LNCaP clone FGC (cell line): ENCODE data around the gene POLA2.

Source experiments
- DNase-seq: peaks from one replicate; pipeline ENCODE4 v3.0.0-alpha.2; 2011; ENCODE audit warnings: low read depth
- H3K4me3 ChIP-seq: 2 replicates; pipeline ENCODE4 v1.5.1; 2011; ENCODE audit warnings: mild to moderate bottlenecking, low read depth, low read length, control low read depth
- CTCF ChIP-seq: IDR thresholded peaks from 2 replicates; pipeline ENCODE4 v1.5.1; 2012; ENCODE audit warnings: mild to moderate bottlenecking; ENCODE audit not compliant: control insufficient read depth, insufficient read depth; ENCODE audit errors: extremely low read depth

The POLA2 gene

GRCh38 chr11:65278356-65278755 lies 16.6 kb downstream of the POLA2 start:
- no peak for DNase-seq
- H3K4me3 ChIP-seq: no peak overlapping the region

GRCh38 chr11:65279279-65279678 lies 17.5 kb downstream of the POLA2 start:
- no peak for DNase-seq
- H3K4me3 ChIP-seq: no peak overlapping the region
- no peak for TF ChIP-seq CTCF

More at GRCh38 chr11:65278356-65278755, 16.6 kb downstream of the POLA2 start:
- no peak for TF ChIP-seq CTCF

- no peak for DNase-seq
- H3K4me3 ChIP-seq: no peak overlapping the region
- TF ChIP-seq CTCF: no peak
Observed at GRCh38 chr11:65279741-65280440, 18.1 kb downstream of the POLA2 start.

- no peak for TF ChIP-seq CTCF
- no peak for DNase-seq
- no peak overlapping the region for H3K4me3 ChIP-seq
Observed at GRCh38 chr11:65280646-65281045, 18.9 kb downstream of the POLA2 start.

- no peak overlapping the region for H3K4me3 ChIP-seq
- no peak for TF ChIP-seq CTCF
Observed at GRCh38 chr11:65286686-65287085, 24.9 kb downstream of the POLA2 start.

GRCh38 chr11:65287601-65288000 lies 25.8 kb downstream of the POLA2 start:
- DNase-seq: no peak
- H3K4me3 ChIP-seq: no peak overlapping the region
- TF ChIP-seq CTCF: no peak

More at GRCh38 chr11:65286686-65287085, 24.9 kb downstream of the POLA2 start:
- DNase-seq: no peak
